Osteocyte (in vitro differentiated cells): Measurements from ENCODE around the gene KRT28. TPM values are rescaled to one million over a fixed set of nuclear protein-coding genes. Genes with fewer than 3 reads are reported as not detected.
"Not testable (repeated sequence)": the region's sequence is repeated elsewhere in the genome, so short reads cannot be mapped to it uniquely, and the experiment has no call there.

Experiments used
- DNase-seq: peaks from one replicate; pipeline ENCODE4 v3.0.0; 2021; ENCODE audit warnings: mixed read lengths; ENCODE audit not compliant: unreplicated experiment; ENCODE audit errors: extremely low spot score
- H3K27ac Mint-ChIP-seq: one replicate; pipeline ENCODE4 v1.8.0; 2021; ENCODE audit warnings: mild to moderate bottlenecking, mixed read lengths; ENCODE audit not compliant: unreplicated experiment
- H3K27me3 Mint-ChIP-seq: one replicate; pipeline ENCODE4 v1.8.0; 2021; ENCODE audit warnings: mixed read lengths; ENCODE audit not compliant: unreplicated experiment
- H3K36me3 Mint-ChIP-seq: one replicate; pipeline ENCODE4 v1.8.0; 2021; ENCODE audit warnings: mixed read lengths; ENCODE audit not compliant: unreplicated experiment
- H3K4me1 Mint-ChIP-seq: one replicate; pipeline ENCODE4 v1.8.0; 2021; ENCODE audit warnings: mixed read lengths; ENCODE audit not compliant: unreplicated experiment
- H3K4me3 Mint-ChIP-seq: one replicate; pipeline ENCODE4 v1.8.0; 2021; ENCODE audit warnings: mild to moderate bottlenecking, moderate library complexity, mixed read lengths; ENCODE audit not compliant: unreplicated experiment
- H3K9me3 Mint-ChIP-seq: one replicate; pipeline ENCODE4 v1.8.0; 2021; ENCODE audit warnings: mixed read lengths; ENCODE audit not compliant: unreplicated experiment
- CTCF ChIP-seq: fragments of 200-600 bp; sonication (generic); IDR thresholded peaks from 2 replicates; pipeline ENCODE4 v1.5.0; 2021; ENCODE audit warnings: antibody characterized with exemption, mild to moderate bottlenecking, moderate library complexity
- total RNA-seq: library from RNA; stranded (reverse); gene quantifications from 2 replicates; pipeline ENCODE4 v1.2.1, GENCODE V29; 2021

KRT28 gene
- total RNA-seq, 1 donor from 2014 or later = not detected

- no peak overlapping the region for H3K4me3 Mint-ChIP-seq
Measured at GRCh38 chr17:40815381-40815780, 15.6 kb upstream of the KRT28 start.

GRCh38 chr17:40814657-40815056 is 14.9 kb upstream of the KRT28 start:
- not testable (repeated sequence) for H3K27ac Mint-ChIP-seq, H3K9me3 Mint-ChIP-seq, DNase-seq, H3K4me3 Mint-ChIP-seq
- Mint-ChIP-seq H3K4me1 (peaks cover 25% of the 10 kb centered on the region), H3K27me3 (peaks cover 27% of the 10 kb centered on the region), H3K36me3 (peaks cover 24% of the 10 kb centered on the region)

More at GRCh38 chr17:40815381-40815780, 15.6 kb upstream of the KRT28 start:
- Mint-ChIP-seq H3K27me3 (peaks cover 20% of the 10 kb centered on the region), H3K27ac (no peak overlapping the region), H3K4me1 (peaks cover 27% of the 10 kb centered on the region), H3K36me3 (peaks cover 30% of the 10 kb centered on the region), H3K9me3 (no peaks in the 10 kb centered on the region)
- DNase-seq = no peak
- TF ChIP-seq CTCF = no peak

GRCh38 chr17:40813804-40814203 is 14.0 kb upstream of the KRT28 start:
- Mint-ChIP-seq H3K4me1 (peaks cover 20% of the 10 kb centered on the region), H3K36me3 (peaks cover 20% of the 10 kb centered on the region), H3K27me3 (peaks cover 27% of the 10 kb centered on the region), H3K4me3 (no peak overlapping the region), H3K27ac (no peak overlapping the region), H3K9me3 (no peaks in the 10 kb centered on the region)
- no peak for TF ChIP-seq CTCF
- no peak for DNase-seq

- Mint-ChIP-seq H3K4me3 (no peak overlapping the region), H3K36me3 (peaks cover 18% of the 10 kb centered on the region), H3K27ac (no peak overlapping the region), H3K27me3 (peaks cover 34% of the 10 kb centered on the region), H3K4me1 (peaks cover 12% of the 10 kb centered on the region), H3K9me3 (no peaks in the 10 kb centered on the region)
- no peak for DNase-seq
- TF ChIP-seq CTCF = no peak
Measured at GRCh38 chr17:40812639-40813038, 12.9 kb upstream of the KRT28 start.

GRCh38 chr17:40810494-40810893 is 10.7 kb upstream of the KRT28 start:
- Mint-ChIP-seq H3K27me3 (peaks cover 51% of the 10 kb centered on the region), H3K4me3 (no peak overlapping the region), H3K27ac (no peak overlapping the region), H3K36me3 (peaks cover 2% of the 10 kb centered on the region), H3K4me1 (peaks cover 7% of the 10 kb centered on the region), H3K9me3 (no peaks in the 10 kb centered on the region)
- no peak for TF ChIP-seq CTCF
- no peak for DNase-seq
